Measurements from ENCODE around the gene PPP2R5C. TPM values are rescaled to one million over a fixed set of nuclear protein-coding genes. Genes with fewer than 3 reads are reported as not detected.

PPP2R5C gene
- total RNA-seq, 1 experiment from 2014 or later: 80.3 TPM

DNA sequence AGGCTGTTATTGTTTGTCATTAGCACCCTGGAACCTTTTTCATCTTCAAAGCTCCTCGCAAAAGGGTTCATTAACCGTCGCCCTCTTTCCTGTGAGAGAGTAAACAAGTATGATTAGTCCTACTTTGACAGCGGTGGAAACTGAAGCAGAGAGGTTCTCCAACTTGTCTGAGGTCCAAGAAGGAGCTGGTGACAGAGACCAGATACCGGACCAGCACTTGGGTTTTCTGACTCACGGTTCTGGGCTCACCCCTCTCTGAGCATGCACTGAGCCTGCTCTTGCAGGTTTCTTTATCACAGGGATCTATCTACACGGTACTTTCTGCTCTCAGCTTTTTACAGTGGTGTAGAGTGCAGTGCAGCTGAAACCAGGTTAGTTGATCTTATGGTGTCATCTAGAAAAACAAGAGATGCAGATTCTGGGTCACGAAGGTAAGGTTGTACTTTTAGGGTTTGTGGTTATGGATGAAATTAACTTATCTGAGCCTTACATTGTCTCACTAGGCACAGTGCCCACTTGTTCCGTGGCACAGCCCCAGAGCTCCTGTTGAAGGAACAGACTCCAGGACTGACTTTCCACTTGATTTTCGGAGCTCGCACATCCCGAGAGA, 62.1 kb downstream of the PPP2R5C start:
- in situ Hi-C loops (cut with HindIII; ENCODE audit: low pct_unique_long_range_greater_than_20kb, low sequenced_read_pairs): no loop called here
- no peaks in the 10 kb centered on the region for H3K27me3 ChIP-seq (ENCODE audit: control insufficient read depth, insufficient read depth, low read length)
- intact Hi-C loops (cut with micrococcal nuclease; ENCODE audit: unreplicated experiment): no loop called here
- ATAC-seq (no peak), DNase-seq (ENCODE audit: low read depth, low spot score) (no peak)
- CTCF ChIA-PET: no interaction called here
- H3K4me1 ChIP-seq (ENCODE audit: control insufficient read depth, insufficient read depth, low read length): no peaks in the 10 kb centered on the region
- BruUV-seq (replicated peaks): no TSS peak
- no peak overlapping the region for H3K4me3 ChIP-seq (ENCODE audit: low read depth in 2 of 2, low read length in 2 of 2)
- H3K36me3 ChIP-seq (ENCODE audit: control insufficient read depth, insufficient read depth, low read length): no peaks in the 10 kb centered on the region
- TF ChIP-seq, protein P1, sequence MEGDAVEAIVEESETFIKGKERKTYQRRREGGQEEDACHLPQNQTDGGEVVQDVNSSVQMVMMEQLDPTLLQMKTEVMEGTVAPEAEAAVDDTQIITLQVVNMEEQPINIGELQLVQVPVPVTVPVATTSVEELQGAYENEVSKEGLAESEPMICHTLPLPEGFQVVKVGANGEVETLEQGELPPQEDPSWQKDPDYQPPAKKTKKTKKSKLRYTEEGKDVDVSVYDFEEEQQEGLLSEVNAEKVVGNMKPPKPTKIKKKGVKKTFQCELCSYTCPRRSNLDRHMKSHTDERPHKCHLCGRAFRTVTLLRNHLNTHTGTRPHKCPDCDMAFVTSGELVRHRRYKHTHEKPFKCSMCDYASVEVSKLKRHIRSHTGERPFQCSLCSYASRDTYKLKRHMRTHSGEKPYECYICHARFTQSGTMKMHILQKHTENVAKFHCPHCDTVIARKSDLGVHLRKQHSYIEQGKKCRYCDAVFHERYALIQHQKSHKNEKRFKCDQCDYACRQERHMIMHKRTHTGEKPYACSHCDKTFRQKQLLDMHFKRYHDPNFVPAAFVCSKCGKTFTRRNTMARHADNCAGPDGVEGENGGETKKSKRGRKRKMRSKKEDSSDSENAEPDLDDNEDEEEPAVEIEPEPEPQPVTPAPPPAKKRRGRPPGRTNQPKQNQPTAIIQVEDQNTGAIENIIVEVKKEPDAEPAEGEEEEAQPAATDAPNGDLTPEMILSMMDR (IDR thresholded peaks at IDR 0.05): no peak
- TF ChIP-seq TCF7L2 (IDR thresholded peaks at IDR 0.05; ENCODE audit: low read depth, low read length) (no peak), SIN3A (IDR thresholded peaks at IDR 0.05; ENCODE audit: borderline replicate concordance, insufficient read depth, low read depth, low read length) (no peak), REST (IDR thresholded peaks at IDR 0.05; ENCODE audit: insufficient read depth in 1 of 2, low read depth in 2 of 2, low read length in 1 of 2) (no peak), POLR2AphosphoS5 (IDR thresholded peaks at IDR 0.05; ENCODE audit: low read depth, low read length) (no peak)
- H3K9me3 ChIP-seq (ENCODE audit: control insufficient read depth, insufficient read depth, low read depth, low read length): no peaks in the 10 kb centered on the region
- POLR2A ChIA-PET: no interaction called here
- H3K27ac ChIP-seq (ENCODE audit: low read length): no peak overlapping the region

GRCh38 chr14:101824339-101824727, 62.8 kb downstream of the PPP2R5C start:
- ChIA-PET CTCF (no interaction called here), POLR2A (no interaction called here)
- Histone ChIP-seq H3K4me1 (ENCODE audit: control insufficient read depth, insufficient read depth, low read length) (no peaks in the 10 kb centered on the region), H3K27ac (ENCODE audit: low read length) (no peak overlapping the region), H3K9me3 (ENCODE audit: control insufficient read depth, insufficient read depth, low read depth, low read length) (no peaks in the 10 kb centered on the region), H3K4me3 (ENCODE audit: low read depth in 2 of 2, low read length in 2 of 2) (no peak overlapping the region), H3K36me3 (ENCODE audit: control insufficient read depth, insufficient read depth, low read length) (no peaks in the 10 kb centered on the region), H3K27me3 (ENCODE audit: control insufficient read depth, insufficient read depth, low read length) (no peaks in the 10 kb centered on the region)
- BruUV-seq (replicated peaks): no TSS peak
- TF ChIP-seq, protein P1 (IDR thresholded peaks at IDR 0.05): no peak
- intact Hi-C loops (cut with micrococcal nuclease; ENCODE audit: unreplicated experiment): no loop called here
- in situ Hi-C loops (cut with HindIII; ENCODE audit: low pct_unique_long_range_greater_than_20kb, low sequenced_read_pairs): no loop called here
- DNase-seq (ENCODE audit: low read depth, low spot score): no peak
- no peak for ATAC-seq
